COLO829 (cell line): ENCODE results near the gene BBC3.
"Not testable (repeated sequence)": the region's sequence is repeated elsewhere in the genome, so short reads cannot be mapped to it uniquely, and the experiment has no call there.

Experiments
- DNase-seq: peaks from one replicate; pipeline ENCODE4 v3.0.0; 2012; ENCODE audit warnings: low spot score

Gene BBC3

GRCh38 chr19:47230921-47231214 lies at the start of gene BBC3:
BBC3 (minus strand) TSS chr19:47231199; CDS start chr19:47228431, 2,768 bp downstream.
- no peak for DNase-seq

- DNase-seq = no peak
These were observed 49.3 kb upstream of the BBC3 start for GRCh38 chr19:47280183-47280797.

GRCh38 chr19:47276513-47276912 lies 45.5 kb upstream of the BBC3 start:
- not testable (repeated sequence) for DNase-seq

- no peak for DNase-seq
These were observed 44.9 kb upstream of the BBC3 start for GRCh38 chr19:47275791-47276461.

- no peak for DNase-seq
These were observed 44.1 kb upstream of the BBC3 start for GRCh38 chr19:47274891-47275761.

- DNase-seq = peak; percentile 83
These were observed 43.3 kb upstream of the BBC3 start, which contains the start of gene INAFM1 for GRCh38 chr19:47274071-47274890. INAFM1 (plus strand) TSS chr19:47274885; CDS start chr19:47274920, 35 bp downstream.

GRCh38 chr19:47273313-47274070 lies 42.5 kb upstream of the BBC3 start:
- DNase-seq = peak; percentile 78

- no peak for DNase-seq
These were observed 41.7 kb upstream of the BBC3 start for GRCh38 chr19:47272448-47273312.

GRCh38 chr19:47271949-47272348 lies 41.0 kb upstream of the BBC3 start:
- no peak for DNase-seq

GRCh38 chr19:47270408-47270807 lies 39.4 kb upstream of the BBC3 start:
- DNase-seq = no peak

GRCh38 chr19:47269596-47269995 lies 38.6 kb upstream of the BBC3 start:
- DNase-seq = no peak

- DNase-seq = no peak
These were observed 37.0 kb upstream of the BBC3 start for GRCh38 chr19:47268028-47268427.

- DNase-seq = no peak
These were observed 36.4 kb upstream of the BBC3 start for GRCh38 chr19:47267350-47267759.

- DNase-seq = no peak
These were observed 35.5 kb upstream of the BBC3 start for GRCh38 chr19:47266401-47266941.

GRCh38 chr19:47264629-47265028 lies 33.6 kb upstream of the BBC3 start:
- no peak for DNase-seq

GRCh38 chr19:47261946-47262793 lies 31.2 kb upstream of the BBC3 start:
- not testable (repeated sequence) for DNase-seq

GRCh38 chr19:47260476-47260875 lies 29.5 kb upstream of the BBC3 start:
- no peak for DNase-seq

- DNase-seq = no peak
These were observed 28.0 kb upstream of the BBC3 start for GRCh38 chr19:47258895-47259555.

- DNase-seq = no peak
These were observed 27.4 kb upstream of the BBC3 start for GRCh38 chr19:47258434-47258833.
